DND-41 (cell line): Measurements from ENCODE around the gene STARD13.

Source experiments
- ATAC-seq: fragments of 200-7000 bp; cut with Tn5 transposase; 3 replicates; pipeline ENCODE4 v1.9.1; 2021; ENCODE audit warnings: low read depth; ENCODE audit not compliant: insufficient read depth
- DNase-seq: peaks from one replicate; pipeline ENCODE4 v3.0.0-alpha.2; 2020
- H2AFZ ChIP-seq: 2 replicates; pipeline ENCODE4 v1.6.0; 2012; ENCODE audit warnings: low read depth, low read length
- H3K27ac ChIP-seq: 2 replicates; pipeline ENCODE4 v1.5.1; 2012; ENCODE audit warnings: low read length, inconsistent platforms
- H3K27me3 ChIP-seq: fragments of 200-600 bp; sonication (generic); 2 replicates; pipeline ENCODE4 v1.6.0; 2012; ENCODE audit warnings: low read length, mild to moderate bottlenecking, inconsistent platforms; ENCODE audit not compliant: insufficient read depth, poor library complexity
- H3K36me3 ChIP-seq: 2 replicates; pipeline ENCODE4 v1.5.1; 2012; ENCODE audit warnings: low read length, inconsistent platforms; ENCODE audit not compliant: insufficient read depth
- H3K4me1 ChIP-seq: 2 replicates; pipeline ENCODE4 v1.5.1; 2012; ENCODE audit warnings: mild to moderate bottlenecking, low read length; ENCODE audit not compliant: insufficient read depth
- H3K4me2 ChIP-seq: 2 replicates; pipeline ENCODE4 v1.6.0; 2012; ENCODE audit warnings: mild to moderate bottlenecking, moderate library complexity, low read length, inconsistent platforms; ENCODE audit not compliant: insufficient read depth
- H3K4me3 ChIP-seq, 2 experiments: fragments of 200-600 bp in 1 of 2; shearing (Covaris generic) in 1 of 2; 2 replicates each; pipeline ENCODE4 v1.5.1; 2012 to 2016; ENCODE audit warnings: inconsistent platforms in 2 of 2, low read length in 2 of 2, mild to moderate bottlenecking in 2 of 2, low read depth in 1 of 2, moderate library complexity in 1 of 2
- H3K79me2 ChIP-seq: 2 replicates; pipeline ENCODE4 v1.6.0; 2012; ENCODE audit warnings: low read length, inconsistent platforms; ENCODE audit not compliant: insufficient read depth
- H3K9ac ChIP-seq: 2 replicates; pipeline ENCODE4 v1.6.0; 2012; ENCODE audit warnings: low read depth, mild to moderate bottlenecking, inconsistent platforms, low read length, moderate library complexity
- H3K9me3 ChIP-seq: 2 replicates; pipeline ENCODE4 v1.5.1; 2012; ENCODE audit warnings: low read length, moderate library complexity, mild to moderate bottlenecking, inconsistent platforms; ENCODE audit not compliant: insufficient read depth, severe bottlenecking
- H4K20me1 ChIP-seq: 2 replicates; pipeline ENCODE4 v1.6.0; 2012; ENCODE audit warnings: low read length; ENCODE audit not compliant: insufficient read depth
- CTCF ChIP-seq: IDR thresholded peaks from 2 replicates; pipeline ENCODE4 v1.5.1; 2012; ENCODE audit warnings: borderline replicate concordance, low read length, moderate library complexity, mild to moderate bottlenecking; ENCODE audit not compliant: poor library complexity, severe bottlenecking; ENCODE audit errors: extremely low read depth
- EZH2 ChIP-seq: IDR thresholded peaks from 3 replicates; pipeline ENCODE4 v1.6.1; 2012; ENCODE audit warnings: borderline replicate concordance, low read depth, mild to moderate bottlenecking, moderate library complexity, low read length, inconsistent platforms; ENCODE audit not compliant: severe bottlenecking

The STARD13 gene

GRCh38 chr13:33321686-33322542 is 36.4 kb upstream of the STARD13 start:
- Histone ChIP-seq H3K9me3 (no peaks in the 10 kb centered on the region), H3K4me1 (no peaks in the 10 kb centered on the region), H3K27ac (no peak overlapping the region), H3K9ac (no peak overlapping the region), H3K36me3 (no peaks in the 10 kb centered on the region), H2AFZ (no peak overlapping the region), H3K79me2 (no peaks in the 10 kb centered on the region), H3K4me3 (no peak overlapping the region), H3K4me2 (no peak overlapping the region), H3K27me3 (no peaks in the 10 kb centered on the region), H4K20me1 (no peaks in the 10 kb centered on the region)
- TF ChIP-seq EZH2 (no peak), CTCF (no peak)
- no peak for DNase-seq
- ATAC-seq: no peak

GRCh38 chr13:33319859-33320258 is 34.3 kb upstream of the STARD13 start:
- Histone ChIP-seq H4K20me1 (no peaks in the 10 kb centered on the region), H3K36me3 (no peaks in the 10 kb centered on the region), H3K4me3 (no peak overlapping the region), H3K4me2 (no peak overlapping the region), H3K9ac (no peak overlapping the region), H2AFZ (no peak overlapping the region), H3K4me1 (no peaks in the 10 kb centered on the region), H3K27me3 (no peaks in the 10 kb centered on the region), H3K9me3 (no peaks in the 10 kb centered on the region), H3K27ac (no peak overlapping the region), H3K79me2 (no peaks in the 10 kb centered on the region)
- no peak for TF ChIP-seq EZH2
- no peak for TF ChIP-seq CTCF
- ATAC-seq (no peak), DNase-seq (no peak)

- no peak for ATAC-seq
- H3K36me3 ChIP-seq: no peaks in the 10 kb centered on the region
- H3K4me3 ChIP-seq: no peak overlapping the region
- H3K4me1 ChIP-seq: no peaks in the 10 kb centered on the region
- H3K4me2 ChIP-seq: no peak overlapping the region
- H3K27me3 ChIP-seq: no peaks in the 10 kb centered on the region
- no peak for DNase-seq
- no peaks in the 10 kb centered on the region for H4K20me1 ChIP-seq
- H3K79me2 ChIP-seq: no peaks in the 10 kb centered on the region
- H3K9ac ChIP-seq: no peak overlapping the region
- H3K27ac ChIP-seq: no peak overlapping the region
- TF ChIP-seq EZH2 (no peak), CTCF (no peak)
- H3K9me3 ChIP-seq: no peaks in the 10 kb centered on the region
- no peak overlapping the region for H2AFZ ChIP-seq
Measured at GRCh38 chr13:33318744-33319143, 33.2 kb upstream of the STARD13 start.
